ENCODE measurements around the gene TTC12. TPM values are rescaled to one million over a fixed set of nuclear protein-coding genes. Genes with fewer than 3 reads are reported as not detected.

TTC12 gene, protein sequence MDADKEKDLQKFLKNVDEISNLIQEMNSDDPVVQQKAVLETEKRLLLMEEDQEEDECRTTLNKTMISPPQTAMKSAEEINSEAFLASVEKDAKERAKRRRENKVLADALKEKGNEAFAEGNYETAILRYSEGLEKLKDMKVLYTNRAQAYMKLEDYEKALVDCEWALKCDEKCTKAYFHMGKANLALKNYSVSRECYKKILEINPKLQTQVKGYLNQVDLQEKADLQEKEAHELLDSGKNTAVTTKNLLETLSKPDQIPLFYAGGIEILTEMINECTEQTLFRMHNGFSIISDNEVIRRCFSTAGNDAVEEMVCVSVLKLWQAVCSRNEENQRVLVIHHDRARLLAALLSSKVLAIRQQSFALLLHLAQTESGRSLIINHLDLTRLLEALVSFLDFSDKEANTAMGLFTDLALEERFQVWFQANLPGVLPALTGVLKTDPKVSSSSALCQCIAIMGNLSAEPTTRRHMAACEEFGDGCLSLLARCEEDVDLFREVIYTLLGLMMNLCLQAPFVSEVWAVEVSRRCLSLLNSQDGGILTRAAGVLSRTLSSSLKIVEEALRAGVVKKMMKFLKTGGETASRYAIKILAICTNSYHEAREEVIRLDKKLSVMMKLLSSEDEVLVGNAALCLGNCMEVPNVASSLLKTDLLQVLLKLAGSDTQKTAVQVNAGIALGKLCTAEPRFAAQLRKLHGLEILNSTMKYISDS
- total RNA-seq = 10 to 100 TPM in 6 of 9 donors, 1 to 10 TPM in 3; 5.6 to 26.9 (median 17.0) TPM
- 10 to 100 TPM in 1 of 3 donors, 1 to 10 TPM in 2; 7.3 to 25.1 (median 7.4) TPM for polyA plus RNA-seq
- long read RNA-seq, donor 1, partial matches to known transcripts = 0 of 1 reads
- long read RNA-seq, donor 1, other reads (novel, unspliced or antisense) = 0 of 1 reads
- long read RNA-seq, donor 2, partial matches to known transcripts = 0 of 1 reads
- long read RNA-seq, donor 2, other reads (novel, unspliced or antisense) = 0 of 1 reads
- long read RNA-seq, donor 3 = 0 reads
- long read RNA-seq, donor 4, partial matches to known transcripts = 2 of 5 reads
- long read RNA-seq, donor 4, other reads (novel, unspliced or antisense) = 1 of 5 reads
- long read RNA-seq, donor 5, transcript TTC12-219 (22 exons, 2,315 nt) = major isoform, 7 of 13 reads
- long read RNA-seq, donor 5, partial matches to known transcripts = 5 of 13 reads
- long read RNA-seq, donor 5, other reads (novel, unspliced or antisense) = 1 of 13 reads
- long read RNA-seq, donor 6, partial matches to known transcripts = 2 of 4 reads
- long read RNA-seq, donor 6, other reads (novel, unspliced or antisense) = 0 of 4 reads
- long read RNA-seq, donor 7 = 0 reads
- long read RNA-seq, donor 8 = 0 reads
- long read RNA-seq, donor 9 = 0 reads
- long read RNA-seq, donor 10 = 0 reads

DNA sequence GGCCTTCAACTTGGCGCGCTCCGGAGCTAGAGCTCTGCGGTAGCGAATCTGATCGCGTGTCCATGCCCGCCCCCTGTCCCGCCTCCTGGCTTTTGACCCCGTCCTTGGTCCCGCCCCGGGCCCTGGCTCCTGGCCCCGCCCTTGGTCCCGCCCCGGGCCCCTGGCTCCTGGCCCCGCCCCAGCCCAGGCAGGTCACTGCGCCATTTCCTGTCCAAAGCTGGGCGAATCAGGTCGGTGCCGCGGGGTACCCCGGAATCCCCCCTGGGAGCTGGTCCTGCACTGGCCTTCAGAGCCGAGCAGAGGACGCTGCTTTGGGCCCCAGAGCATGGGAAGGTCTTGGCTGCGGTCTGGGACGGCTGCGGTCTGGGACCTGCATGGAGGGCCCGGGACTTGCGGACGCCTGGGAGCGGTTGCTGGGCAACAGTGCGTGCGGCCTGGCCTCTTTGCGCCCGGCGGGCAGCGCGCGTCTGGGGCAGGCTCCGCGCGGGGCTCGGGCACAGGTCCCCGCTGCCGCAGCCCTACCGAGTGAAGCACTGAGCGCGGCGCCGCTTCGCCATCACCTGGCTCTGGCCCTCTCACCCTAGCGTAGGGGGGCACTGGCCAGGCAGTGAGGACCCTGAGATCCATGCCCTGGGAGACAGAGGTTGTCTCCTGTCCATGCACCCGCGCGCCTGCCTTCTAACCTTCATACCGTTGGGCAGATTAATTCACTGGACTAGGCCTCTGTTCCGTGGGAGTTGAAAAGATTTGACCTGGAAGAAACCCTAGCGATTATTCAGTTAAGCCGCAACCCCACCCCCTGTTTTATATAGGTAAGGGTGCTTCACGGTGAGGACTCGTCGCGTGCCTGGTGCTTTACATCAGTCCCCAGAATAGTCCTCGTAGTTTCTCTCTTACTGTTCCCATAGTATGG is at the start of gene TTC12:
Gene TTC12, plus strand, starts transcription at position 195 of the 913 bp plus-strand sequence. CDS start 1,675 bp downstream, outside the sequence.
- Histone ChIP-seq H3K27ac (peak within 1 kb of the TSS; percentile 33 to 83 (median 68)), H3K4me3 (peak within 1 kb of the TSS; percentile 35 to 81 (median 64)), H3K27me3 (no peaks in the 10 kb centered on the region), H3K36me3 (replicated peaks in 1 of 2) (no peaks in the 10 kb centered on the region), H3K9me3 (replicated peaks in 1 of 3) (no peaks in the 10 kb centered on the region), H3K4me1 (replicated peaks in 1 of 2) (peaks cover 0 to 16% of the 10 kb centered on the region in 2 donors)
- intact Hi-C loops (cut with DNase I) = loop anchor here in 1 of 2 donors (5.0 kb wide), 1 partner anchor 418 kb away; no protein-coding TSS in a partner anchor
- 4 to 12% (median 6%) methylated on average over 11 to 64 of the region's 64 CpGs for WGBS, 4 donors
- DNase-seq = peak; percentile 95 to 98 (median 96)
- TF ChIP-seq POLR2A (IDR thresholded peaks at IDR 0.05) = peak in 1 of 2 donors; percentile 28
- TF ChIP-seq, protein P1, sequence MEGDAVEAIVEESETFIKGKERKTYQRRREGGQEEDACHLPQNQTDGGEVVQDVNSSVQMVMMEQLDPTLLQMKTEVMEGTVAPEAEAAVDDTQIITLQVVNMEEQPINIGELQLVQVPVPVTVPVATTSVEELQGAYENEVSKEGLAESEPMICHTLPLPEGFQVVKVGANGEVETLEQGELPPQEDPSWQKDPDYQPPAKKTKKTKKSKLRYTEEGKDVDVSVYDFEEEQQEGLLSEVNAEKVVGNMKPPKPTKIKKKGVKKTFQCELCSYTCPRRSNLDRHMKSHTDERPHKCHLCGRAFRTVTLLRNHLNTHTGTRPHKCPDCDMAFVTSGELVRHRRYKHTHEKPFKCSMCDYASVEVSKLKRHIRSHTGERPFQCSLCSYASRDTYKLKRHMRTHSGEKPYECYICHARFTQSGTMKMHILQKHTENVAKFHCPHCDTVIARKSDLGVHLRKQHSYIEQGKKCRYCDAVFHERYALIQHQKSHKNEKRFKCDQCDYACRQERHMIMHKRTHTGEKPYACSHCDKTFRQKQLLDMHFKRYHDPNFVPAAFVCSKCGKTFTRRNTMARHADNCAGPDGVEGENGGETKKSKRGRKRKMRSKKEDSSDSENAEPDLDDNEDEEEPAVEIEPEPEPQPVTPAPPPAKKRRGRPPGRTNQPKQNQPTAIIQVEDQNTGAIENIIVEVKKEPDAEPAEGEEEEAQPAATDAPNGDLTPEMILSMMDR (IDR thresholded peaks at IDR 0.05) = no peak

DNA sequence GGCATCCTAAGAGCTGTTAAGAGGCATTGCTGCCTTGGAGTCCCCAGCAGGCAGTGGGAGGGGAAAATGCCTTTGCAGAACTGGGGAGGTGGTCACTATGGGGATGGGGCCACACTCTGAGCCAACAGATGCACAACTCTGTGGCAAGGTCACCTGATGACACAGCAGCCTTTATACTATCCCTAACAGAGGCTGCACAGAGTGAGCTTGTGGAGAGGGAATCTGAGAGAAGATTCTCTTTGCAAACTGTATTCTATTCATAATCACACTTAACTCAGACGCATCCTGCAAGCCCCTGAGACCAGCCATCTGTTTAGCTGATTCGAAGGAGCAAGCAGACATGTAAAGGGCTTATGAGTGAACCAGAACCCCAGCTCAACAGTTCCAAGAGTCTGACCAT is 49.0 kb upstream of the TTC12 start:
- Histone ChIP-seq H3K27ac (no peak overlapping the region), H3K27me3 (no peaks in the 10 kb centered on the region), H3K36me3 (replicated peaks in 1 of 2) (peaks cover 0 to 7% of the 10 kb centered on the region in 2 donors), H3K9me3 (replicated peaks in 1 of 3) (no peaks in the 10 kb centered on the region), H3K4me3 (no peak overlapping the region), H3K4me1 (replicated peaks in 1 of 2) (peaks cover 0 to 5% of the 10 kb centered on the region in 2 donors)
- no peak for TF ChIP-seq POLR2A (IDR thresholded peaks at IDR 0.05)
- TF ChIP-seq, protein P1 (IDR thresholded peaks at IDR 0.05) = no peak
- 72 to 94% (median 79%) methylated on average over 2 of the region's 2 CpGs for WGBS, 4 donors
- intact Hi-C loops (cut with DNase I) = loop anchor here in 1 of 2 donors (10.0 kb wide), 1 partner anchor 221 kb away; no protein-coding TSS in a partner anchor
- DNase-seq = no peak

DNA sequence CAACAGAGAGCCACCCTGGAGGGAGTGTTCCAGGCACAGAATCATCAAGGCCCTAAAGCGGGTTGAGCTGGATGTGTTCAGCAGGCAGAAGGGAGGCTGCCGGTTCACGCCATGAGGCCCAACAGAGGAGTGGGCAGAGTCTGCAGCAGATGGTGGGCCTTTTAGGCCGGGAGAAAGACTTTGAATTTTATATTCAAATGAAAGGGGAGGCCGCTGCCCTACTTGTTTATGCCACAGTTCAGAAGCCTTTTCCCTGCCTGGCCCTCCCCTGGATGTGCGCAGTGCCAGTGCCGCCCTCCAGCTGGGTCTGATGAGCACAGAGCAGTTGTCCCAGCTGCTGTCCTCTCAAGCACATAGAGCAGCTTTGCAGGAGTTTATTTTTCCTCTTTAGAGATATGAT is 46.9 kb upstream of the TTC12 start:
- DNase-seq = no peak
- peaks cover 0 to 5% of the 10 kb centered on the region in 2 donors for H3K36me3 ChIP-seq (replicated peaks in 1 of 2)
- WGBS, 4 donors = 83 to 95% (median 88%) methylated on average over 7 of the region's 7 CpGs
- H3K27me3 ChIP-seq = no peaks in the 10 kb centered on the region
- intact Hi-C loops (cut with DNase I) = loop anchor here in 1 of 2 donors (10.0 kb wide), 1 partner anchor 223 kb away; no protein-coding TSS in a partner anchor
- no peak overlapping the region for H3K4me3 ChIP-seq
- H3K27ac ChIP-seq = no peak overlapping the region
- no peaks in the 10 kb centered on the region for H3K9me3 ChIP-seq (replicated peaks in 1 of 3)
- TF ChIP-seq, protein P1 (IDR thresholded peaks at IDR 0.05) = no peak
- no peak for TF ChIP-seq POLR2A (IDR thresholded peaks at IDR 0.05)
- H3K4me1 ChIP-seq (replicated peaks in 1 of 2) = peaks cover 0 to 1% of the 10 kb centered on the region in 2 donors

All from adrenal gland (tissue), 19 donors.